H1 (cell line): ENCODE results near the gene CIBAR2. TPM values are rescaled to one million over a fixed set of nuclear protein-coding genes. Genes with fewer than 3 reads are reported as not detected.

Experiments
- CTCF ChIA-PET: fragments of 300-600 bp; sonication (Branson Sonifier 250); formaldehyde crosslinking; loops from one replicate; lab custom pipeline; 2021; ENCODE audit not compliant: partially characterized antibody; lab: Charles Lee
- POLR2A ChIA-PET: fragments of 300-600 bp; sonication (Branson Sonifier 250); formaldehyde crosslinking; loops from one replicate; lab custom pipeline; 2021; ENCODE audit warnings: inconsistent platforms; ENCODE audit not compliant: partially characterized antibody; lab: Charles Lee
- DNase-seq, 2 experiments: peaks; one replicate each; pipeline versions ENCODE4 v3.0.0 to v3.0.0-alpha.2; 2010 to 2022; ENCODE audit warnings: low spot score in 2 of 2, low read depth in 1 of 2, mixed read lengths in 1 of 2
- FAIRE-seq: peaks from 2 replicates; lab custom pipeline; 2011; peaks lifted over from hg19 to GRCh38; lab: Jason Lieb, UNC
- H2AFZ ChIP-seq: 2 replicates; pipeline ENCODE4 v1.8.1; 2012; ENCODE audit warnings: low read length, inconsistent platforms
- H2AK5ac ChIP-seq: 2 replicates; pipeline ENCODE4 v1.6.1; 2013; ENCODE audit warnings: low read depth, low read length
- H2BK120ac ChIP-seq: replicated peaks from 2 replicates; pipeline ENCODE3; 2013; ENCODE audit warnings: low read depth, low read length, inconsistent platforms
- H2BK12ac ChIP-seq: 2 replicates; pipeline ENCODE4 v1.6.1; 2013; ENCODE audit warnings: low read depth, low read length
- H2BK15ac ChIP-seq: 2 replicates; pipeline ENCODE4 v1.6.1; 2013; ENCODE audit warnings: low read length
- H2BK20ac ChIP-seq: 2 replicates; pipeline ENCODE4 v1.6.1; 2013; ENCODE audit warnings: low read length
- H2BK5ac ChIP-seq: 2 replicates; pipeline ENCODE4 v1.6.1; 2013; ENCODE audit warnings: low read depth, low read length
- H3K14ac ChIP-seq: 2 replicates; pipeline ENCODE4 v1.6.1; 2013; ENCODE audit warnings: inconsistent platforms; ENCODE audit not compliant: insufficient read length
- H3K18ac ChIP-seq: 2 replicates; pipeline ENCODE4 v1.6.1; 2013; ENCODE audit warnings: low read length; ENCODE audit errors: extremely low read depth
- H3K23ac ChIP-seq: 2 replicates; pipeline ENCODE4 v1.6.1; 2013; ENCODE audit warnings: inconsistent platforms; ENCODE audit not compliant: insufficient read length
- H3K23me2 ChIP-seq: 2 replicates; pipeline ENCODE4 v1.6.1; 2013; ENCODE audit warnings: low read depth, low read length
- H3K27ac ChIP-seq: 2 replicates; pipeline ENCODE4 v1.6.1; 2011; ENCODE audit warnings: low read depth, low read length, inconsistent platforms
- H3K27me3 ChIP-seq, 4 experiments: replicated peaks in 1 of 4; 1 replicate in 1 of 4; 2 replicates in 3 of 4; pipeline versions ENCODE4 v1.6.1 to v1.8.1; 2011 to 2013; ENCODE audit warnings: low read length in 3 of 4, mild to moderate bottlenecking in 3 of 4, inconsistent platforms in 2 of 4, mixed read lengths in 2 of 4, moderate library complexity in 1 of 4; ENCODE audit not compliant: control insufficient read depth in 3 of 4, insufficient read depth in 3 of 4; ENCODE audit errors: extremely low read depth in 1 of 4
- H3K36me3 ChIP-seq, 4 experiments: 2 replicates each; pipeline versions ENCODE4 v1.6.1 to v1.8.1; 2011 to 2013; ENCODE audit warnings: mild to moderate bottlenecking in 4 of 4, low read length in 3 of 4, moderate library complexity in 2 of 4, control low read depth in 1 of 4, inconsistent platforms in 1 of 4; ENCODE audit not compliant: insufficient read depth in 4 of 4, control insufficient read depth in 2 of 4
- H3K4ac ChIP-seq: replicated peaks from 2 replicates; pipeline ENCODE3; 2013; ENCODE audit warnings: low read length, low read depth, mixed read lengths, inconsistent platforms; ENCODE audit not compliant: insufficient read length
- H3K4me1 ChIP-seq, 4 experiments: replicated peaks in 1 of 4; 1 replicate in 1 of 4; 2 replicates in 3 of 4; pipeline versions ENCODE4 v1.6.1 to v1.8.1; 2011 to 2013; ENCODE audit warnings: low read length in 3 of 4, inconsistent platforms in 2 of 4, mixed read lengths in 1 of 4; ENCODE audit not compliant: insufficient read depth in 4 of 4, control insufficient read depth in 3 of 4
- H3K4me2 ChIP-seq, 2 experiments: 2 replicates each; pipeline versions ENCODE4 v1.6.1 to v1.8.1; 2011 to 2013; ENCODE audit warnings: low read depth in 2 of 2, low read length in 2 of 2, control low read depth in 1 of 2, inconsistent platforms in 1 of 2, mild to moderate bottlenecking in 1 of 2; ENCODE audit not compliant: insufficient read depth in 1 of 2
- H3K4me3 ChIP-seq, 4 experiments: fragments of 200-600, 300-600 bp in 1 of 4; sonication (generic), shearing (Covaris generic), sonication (Bioruptor Twin) in 1 of 4; 2 replicates each; pipeline versions ENCODE4 v1.5.1 to v1.8.1; 2011 to 2016; ENCODE audit warnings: low read length in 4 of 4, low read depth in 3 of 4, control low read depth in 2 of 4, inconsistent platforms in 2 of 4, mild to moderate bottlenecking in 2 of 4, mixed read lengths in 1 of 4, moderate library complexity in 1 of 4; ENCODE audit not compliant: insufficient read depth in 2 of 4; ENCODE audit errors: extremely low read depth in 1 of 4
- H3K56ac ChIP-seq: replicated peaks from 2 replicates; pipeline ENCODE3; 2013; ENCODE audit warnings: low read depth, mild to moderate bottlenecking, mixed read lengths, low read length, inconsistent platforms; ENCODE audit not compliant: insufficient read length
- H3K79me1 ChIP-seq: 2 replicates; pipeline ENCODE4 v1.6.1; 2013; ENCODE audit warnings: low read depth, low read length, control low read depth
- H3K79me2 ChIP-seq, 2 experiments: 2 replicates each; pipeline versions ENCODE4 v1.6.1 to v1.8.1; 2012 to 2013; ENCODE audit warnings: low read length in 2 of 2, mild to moderate bottlenecking in 2 of 2, inconsistent platforms in 1 of 2; ENCODE audit not compliant: insufficient read depth in 2 of 2, control insufficient read depth in 1 of 2
- H3K9ac ChIP-seq, 4 experiments: replicated peaks in 1 of 4; 1 replicate in 1 of 4; 2 replicates in 3 of 4; pipeline versions ENCODE4 v1.6.1 to v1.8.1; 2011 to 2013; ENCODE audit warnings: low read depth in 3 of 4, low read length in 3 of 4, control low read depth in 2 of 4, mild to moderate bottlenecking in 2 of 4, moderate library complexity in 2 of 4, inconsistent platforms in 1 of 4; ENCODE audit errors: extremely low read depth in 1 of 4
- H3K9me3 ChIP-seq, 2 experiments: 2 replicates each; pipeline versions ENCODE4 v1.6.1 to v1.8.1; 2012 to 2013; ENCODE audit warnings: mild to moderate bottlenecking in 2 of 2, moderate library complexity in 2 of 2, control low read depth in 1 of 2, inconsistent platforms in 1 of 2, low read depth in 1 of 2, low read length in 1 of 2, mixed read lengths in 1 of 2; ENCODE audit not compliant: insufficient read depth in 2 of 2
- H4K20me1 ChIP-seq, 2 experiments: replicated peaks in 1 of 2; 2 replicates each; pipeline versions ENCODE3 to v1.8.1; 2011 to 2013; ENCODE audit warnings: inconsistent platforms in 2 of 2, low read length in 2 of 2, mild to moderate bottlenecking in 1 of 2; ENCODE audit not compliant: insufficient read depth in 2 of 2, control insufficient read depth in 1 of 2
- H4K5ac ChIP-seq: 2 replicates; pipeline ENCODE4 v1.6.1; 2013; ENCODE audit warnings: low read length, low read depth, mixed read lengths, inconsistent platforms; ENCODE audit not compliant: insufficient read length
- H4K8ac ChIP-seq: 2 replicates; pipeline ENCODE4 v1.8.0; 2013; ENCODE audit warnings: mild to moderate bottlenecking, moderate library complexity, low read length, inconsistent platforms; ENCODE audit not compliant: insufficient read depth; ENCODE audit errors: extremely low read depth
- H4K91ac ChIP-seq: replicated peaks from 2 replicates; pipeline ENCODE3; 2013; ENCODE audit warnings: low read length, mixed read lengths, inconsistent platforms; ENCODE audit not compliant: insufficient read length
- ASH2L ChIP-seq: fragments of 200-600, 300-600 bp; sonication (generic); IDR thresholded peaks from one replicate; pipeline ENCODE4 v1.7.1; 2017; ENCODE audit warnings: low read length
- BACH1 ChIP-seq: IDR thresholded peaks from 2 replicates; pipeline ENCODE4 v1.6.1; 2012; ENCODE audit warnings: low read length, improper control_type of control experiment
- BCL11A ChIP-seq, 2 experiments: IDR thresholded peaks; one replicate each; pipeline ENCODE4 v1.6.1; 2011; ENCODE audit warnings: low read depth in 2 of 2, low read length in 2 of 2, mild to moderate bottlenecking in 2 of 2
- CBX8 ChIP-seq: fragments of 300-800, 300-1000 bp; sonication (generic); IDR thresholded peaks from 2 replicates; pipeline ENCODE4 v1.7.1; 2016; ENCODE audit warnings: low read depth, low read length, borderline replicate concordance
- EP300 ChIP-seq, 2 experiments: IDR thresholded peaks; 1 replicate in 1 of 2; 2 replicates in 1 of 2; pipeline ENCODE4 v1.6.1; 2011 to 2012; ENCODE audit warnings: low read depth in 2 of 2, low read length in 2 of 2, mild to moderate bottlenecking in 2 of 2, borderline replicate concordance in 1 of 2, inconsistent platforms in 1 of 2, moderate library complexity in 1 of 2
- EZH2 ChIP-seq: fragments of 200-600 bp; sonication (generic); IDR thresholded peaks from 2 replicates; pipeline ENCODE4 v1.7.1; 2012; ENCODE audit warnings: low read depth, mild to moderate bottlenecking, moderate library complexity, low read length, inconsistent platforms; ENCODE audit not compliant: severe bottlenecking
- FOSL1 ChIP-seq: IDR thresholded peaks from 2 replicates; pipeline ENCODE4 v1.6.1; 2011; ENCODE audit warnings: mild to moderate bottlenecking, low read depth, low read length, moderate library complexity; ENCODE audit not compliant: insufficient read depth
- MAFK ChIP-seq: IDR thresholded peaks from 2 replicates; pipeline ENCODE4 v1.6.1; 2012; ENCODE audit warnings: low read depth, mild to moderate bottlenecking, improper control_type of control experiment, low read length
- POLR2A ChIP-seq, 2 experiments: IDR thresholded peaks; 1 replicate in 1 of 2; 2 replicates in 1 of 2; pipeline ENCODE4 v1.6.1; 2011; ENCODE audit warnings: low read depth in 2 of 2, low read length in 2 of 2, mild to moderate bottlenecking in 2 of 2; ENCODE audit errors: control extremely low read depth in 1 of 2
- POLR2AphosphoS5 ChIP-seq: IDR thresholded peaks from 2 replicates; pipeline ENCODE4 v1.6.1; 2011; ENCODE audit warnings: low read depth, low read length
- RNF2 ChIP-seq: fragments of 200-900, 300-1000 bp; sonication (generic); IDR thresholded peaks from 2 replicates; pipeline ENCODE4 v1.7.1; 2016; ENCODE audit warnings: borderline replicate concordance, low read depth, mild to moderate bottlenecking, antibody characterized with exemption, low read length; ENCODE audit not compliant: poor library complexity, severe bottlenecking; ENCODE audit errors: missing control alignments
- SIRT6 ChIP-seq: IDR thresholded peaks from one replicate; pipeline ENCODE4 v1.7.1; 2012; ENCODE audit warnings: low read length, inconsistent platforms
- SIX5 ChIP-seq: IDR thresholded peaks from 2 replicates; pipeline ENCODE4 v1.6.1; 2011; ENCODE audit warnings: mild to moderate bottlenecking, low read depth, low read length
- SP2 ChIP-seq: IDR thresholded peaks from 2 replicates; pipeline ENCODE4 v1.6.1; 2012; ENCODE audit warnings: mild to moderate bottlenecking, low read length, inconsistent platforms
- SP4 ChIP-seq: IDR thresholded peaks from 2 replicates; pipeline ENCODE4 v1.6.1; 2012; ENCODE audit warnings: low read length, inconsistent platforms
- WGBS, 2 experiments: shearing (Covaris generic) in 1 of 2; methylation state at CpG; one replicate each; pipeline versions ENCODE4 v1.1.6 to v1.1.7; 2013 to 2015; ENCODE audit warnings: low lambda C conversion rate in 2 of 2, mixed read lengths in 2 of 2, inconsistent platforms in 1 of 2, low coverage in 1 of 2, missing lambda C conversion rate in 1 of 2; ENCODE audit not compliant: insufficient replicate concordance in 2 of 2, insufficient coverage in 1 of 2, insufficient read length in 1 of 2; ENCODE audit errors: extremely low coverage in 1 of 2, missing lambda C conversion rate in 1 of 2; 5-methylcytosine and 5-hydroxymethylcytosine counted together
- polyA plus RNA-seq, 7 experiments: library from polyadenylated mRNA; depleted of rRNA in 3 of 7; stranded (reverse) in 5 of 7; unstranded in 2 of 7; fragments of >200 nt in 5 of 7; fragments of 200-250 nt in 2 of 7; gene quantifications; 1 replicate in 5 of 7; 2 replicates in 1 of 7; 4 replicates in 1 of 7; pipeline versions ENCODE4 v1.2.1 to v1.2.3, GENCODE V29; 2011 to 2013; ENCODE audit warnings: missing spikeins in 2 of 7, mixed read lengths in 2 of 7
- total RNA-seq: library from RNA; stranded (reverse); fragmentation: NEBNext Ultra II Directional; extraction: Animal tissue kit (Norgen Biotek cat#: 25700); gene quantifications from 2 replicates; pipeline ENCODE4 v1.2.1, GENCODE V29; 2021

The CIBAR2 gene
- total and polyA plus RNA-seq, 2 of the 8 experiments (the other 6 are each of a cell fraction or from before 2014, with no cell fraction given), result 0.18 TPM; not detected in 1

DNA sequence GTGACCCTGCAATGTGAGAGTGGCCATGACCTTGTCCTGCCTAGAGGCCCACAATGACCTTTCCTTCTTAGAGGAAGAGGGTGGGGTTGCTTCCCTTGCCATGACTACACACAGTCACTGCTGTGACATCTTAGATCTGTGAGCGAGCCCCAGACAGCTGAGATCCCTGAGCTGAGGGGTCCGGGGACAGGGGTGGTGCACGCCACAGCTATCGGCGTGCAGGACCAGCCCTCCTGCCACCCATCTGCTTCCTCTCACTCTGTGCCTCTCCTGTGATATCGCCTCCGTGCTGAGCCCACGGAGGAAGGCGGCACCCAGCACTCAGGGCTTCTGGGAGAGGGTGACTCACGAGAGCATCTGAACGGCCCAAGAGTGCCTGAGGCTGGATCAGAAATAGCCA lies 49.4 kb downstream of the CIBAR2 start:
- 95% methylated on average over 11 of the region's 11 CpGs; no CpG with 5 or more reads in 1 of the 2 experiments for WGBS, 2 experiments
- TF ChIP-seq RNF2, result no peak
- no peak for TF ChIP-seq BCL11A (IDR thresholded peaks at IDR 0.05; ENCODE audit: low read depth in 2 of 2, low read length in 2 of 2)
- no peak for TF ChIP-seq POLR2AphosphoS5
- no peak for TF ChIP-seq SP2
- no peak for TF ChIP-seq FOSL1
- no peak for TF ChIP-seq SIX5
- no peak for TF ChIP-seq SIRT6
- no peak for TF ChIP-seq EP300 (IDR thresholded peaks at IDR 0.05; ENCODE audit: borderline replicate concordance in 1 of 2, low read depth in 2 of 2, low read length in 2 of 2)
- no peak for TF ChIP-seq BACH1
- TF ChIP-seq POLR2A (IDR thresholded peaks at IDR 0.05; ENCODE audit: control extremely low read depth in 1 of 2, low read depth in 2 of 2, low read length in 2 of 2), result no peak
- no peak for TF ChIP-seq ASH2L
- TF ChIP-seq MAFK, result no peak
- no peak for TF ChIP-seq SP4
- no peak for TF ChIP-seq EZH2
- no peak for TF ChIP-seq CBX8

More for the DNA sequence above, 49.4 kb downstream of the CIBAR2 start:
- Histone ChIP-seq H2BK12ac (peak overlapping the region; percentile 90), H3K18ac (peak overlapping the region; percentile 13; the same call in 1 of the 2 replicates), H3K4me2 (no peak overlapping the region), H3K79me2 (no peaks in the 10 kb centered on the region), H3K14ac (no peak overlapping the region), H4K5ac (no peak overlapping the region), H3K23ac (no peak overlapping the region), H3K27ac (no peak overlapping the region), H3K4ac (peak overlapping the region; percentile 10), H3K23me2 (no peaks in the 10 kb centered on the region; the same call in 1 of the 2 replicates), H4K8ac (peak overlapping the region; percentile 17; the same call in 1 of the 2 replicates), H2BK5ac (peak overlapping the region; percentile 49; the same call in 1 of the 2 replicates), H3K4me1 (peaks cover 4 to 12% (median 7%) of the 10 kb centered on the region in 4 experiments), H3K4me3 (no peak overlapping the region), H2AK5ac (0 out of 2 replicates have a peak overlapping the region, but pooled peaks have one; percentile 19), H3K36me3 (no peaks in the 10 kb centered on the region), H3K9me3 (no peaks in the 10 kb centered on the region), H3K79me1 (no peaks in the 10 kb centered on the region), H3K27me3 (no peaks in the 10 kb centered on the region; a peak in 1 of 7 replicates), H2BK20ac (no peak overlapping the region), H2BK15ac (no peak overlapping the region; the same call in 1 of the 2 replicates), H2BK120ac (peak overlapping the region; percentile 26), H2AFZ (no peak overlapping the region), H3K56ac (no peak overlapping the region), H3K9ac (no peak overlapping the region), H4K91ac (peak overlapping the region; percentile 7), H4K20me1 (peaks cover 0 to 2% of the 10 kb centered on the region in 2 experiments)
- ChIA-PET CTCF (interaction anchor here (0.7 to 1.6 kb wide), 3 partner anchors 24 to 44 kb away, joined by 3 to 5 read pairs (median 4); no protein-coding TSS in a partner anchor), POLR2A (no interaction called here)
- no peak for FAIRE-seq
- no peak for DNase-seq
